Immature natural killer cell (primary cell): Measurements from ENCODE around the gene ATG16L2. TPM values are rescaled to one million over a fixed set of nuclear protein-coding genes. Genes with fewer than 3 reads are reported as not detected.

ENCODE experiments used
- DNase-seq, 3 donors: peaks; one replicate each; pipeline ENCODE4 v3.0.0; 2022; ENCODE audit warnings: mixed read lengths in 1 of 3
- H3K27ac Mint-ChIP-seq, 6 donors: one replicate each; pipeline ENCODE4 v1.8.0; 2020; ENCODE audit warnings: mixed read lengths in 6 of 6, mild to moderate bottlenecking in 5 of 6, inconsistent platforms in 4 of 6, moderate library complexity in 3 of 6
- H3K27me3 Mint-ChIP-seq, 3 donors: one replicate each; pipeline ENCODE4 v1.8.0; 2020 to 2021; ENCODE audit warnings: low read depth in 3 of 3, mild to moderate bottlenecking in 3 of 3, mixed read lengths in 3 of 3, moderate library complexity in 3 of 3, inconsistent platforms in 1 of 3
- H3K36me3 Mint-ChIP-seq, 3 donors: one replicate each; pipeline ENCODE4 v1.8.0; 2020; ENCODE audit warnings: mixed read lengths in 3 of 3, inconsistent platforms in 2 of 3, mild to moderate bottlenecking in 2 of 3
- H3K4me1 Mint-ChIP-seq, 2 donors: one replicate each; pipeline ENCODE4 v1.8.0; 2020; ENCODE audit warnings: inconsistent platforms in 2 of 2, mild to moderate bottlenecking in 2 of 2, mixed read lengths in 2 of 2, moderate library complexity in 1 of 2
- H3K4me3 Mint-ChIP-seq, 5 donors: one replicate each; pipeline ENCODE4 v1.8.0; 2020; ENCODE audit warnings: mild to moderate bottlenecking in 5 of 5, mixed read lengths in 5 of 5, inconsistent platforms in 3 of 5, moderate library complexity in 3 of 5
- H3K9me3 Mint-ChIP-seq, 6 donors: one replicate each; pipeline ENCODE4 v1.8.0; 2020; ENCODE audit warnings: mild to moderate bottlenecking in 6 of 6, mixed read lengths in 6 of 6, inconsistent platforms in 4 of 6, moderate library complexity in 3 of 6
- polyA plus RNA-seq, 3 donors: library from polyadenylated mRNA; unstranded; fragments of 300-500 nt; fragmentation: Illumina TruSeq; gene quantifications; one replicate each; pipeline ENCODE4 v1.2.3, GENCODE V29; 2021

ATG16L2 gene
- polyA plus RNA-seq, 3 donors from 2014 or later = 11.4 to 24.6 (median 18.7) TPM

DNA sequence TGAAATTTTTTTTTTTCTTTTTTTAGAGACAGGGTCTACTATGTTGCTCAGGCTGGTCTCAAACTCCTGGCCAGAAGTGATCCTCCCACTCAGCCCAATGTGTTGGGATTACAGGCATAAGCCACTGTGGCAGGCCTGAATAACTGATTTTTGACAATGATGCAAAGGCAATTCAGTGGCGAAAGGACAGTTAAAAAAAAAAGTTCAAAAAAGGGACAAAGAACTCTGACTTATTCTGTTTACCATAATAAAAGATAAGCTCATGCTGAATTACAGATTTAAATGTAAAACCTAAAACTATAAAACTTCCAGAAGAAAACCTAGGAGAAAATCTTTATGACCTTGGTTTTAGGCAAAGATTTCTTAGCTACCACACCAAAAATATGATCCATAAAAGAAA is 48.9 kb downstream of the ATG16L2 start:
- Mint-ChIP-seq H3K27ac (no peak overlapping the region), H3K36me3 (peaks cover 0 to 28% (median 8%) of the 10 kb centered on the region in 3 donors), H3K9me3 (no peaks in the 10 kb centered on the region), H3K27me3 (no peaks in the 10 kb centered on the region), H3K4me1 (no peaks in the 10 kb centered on the region), H3K4me3 (no peak overlapping the region)
- no peak for DNase-seq

DNA sequence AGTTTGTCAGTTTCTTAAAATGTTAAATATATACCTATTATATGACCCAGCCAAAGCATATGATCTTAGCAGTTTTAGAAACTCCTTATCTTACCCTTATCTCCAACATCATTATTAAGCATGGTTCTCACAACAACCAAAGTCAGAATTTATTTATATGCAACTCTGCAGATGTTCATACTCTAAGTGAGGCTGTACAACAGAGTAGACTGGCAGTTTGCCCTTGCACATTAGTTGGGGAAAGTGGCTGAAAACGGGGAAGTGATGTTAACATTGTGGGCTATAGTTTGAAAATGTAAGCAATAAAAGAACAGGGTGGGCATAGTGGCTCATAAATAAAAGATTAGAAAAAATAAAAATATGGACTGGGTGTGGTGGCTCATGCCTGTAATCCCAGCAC is 49.7 kb downstream of the ATG16L2 start:
- H3K4me3 Mint-ChIP-seq = no peak overlapping the region
- H3K4me1 Mint-ChIP-seq = no peaks in the 10 kb centered on the region
- H3K27ac Mint-ChIP-seq = peak overlapping the region in 1 of 6 donors; percentile 7
- H3K9me3 Mint-ChIP-seq = no peaks in the 10 kb centered on the region
- H3K36me3 Mint-ChIP-seq = peaks cover 0 to 21% (median 8%) of the 10 kb centered on the region in 3 donors
- no peak for DNase-seq
- no peaks in the 10 kb centered on the region for H3K27me3 Mint-ChIP-seq

DNA sequence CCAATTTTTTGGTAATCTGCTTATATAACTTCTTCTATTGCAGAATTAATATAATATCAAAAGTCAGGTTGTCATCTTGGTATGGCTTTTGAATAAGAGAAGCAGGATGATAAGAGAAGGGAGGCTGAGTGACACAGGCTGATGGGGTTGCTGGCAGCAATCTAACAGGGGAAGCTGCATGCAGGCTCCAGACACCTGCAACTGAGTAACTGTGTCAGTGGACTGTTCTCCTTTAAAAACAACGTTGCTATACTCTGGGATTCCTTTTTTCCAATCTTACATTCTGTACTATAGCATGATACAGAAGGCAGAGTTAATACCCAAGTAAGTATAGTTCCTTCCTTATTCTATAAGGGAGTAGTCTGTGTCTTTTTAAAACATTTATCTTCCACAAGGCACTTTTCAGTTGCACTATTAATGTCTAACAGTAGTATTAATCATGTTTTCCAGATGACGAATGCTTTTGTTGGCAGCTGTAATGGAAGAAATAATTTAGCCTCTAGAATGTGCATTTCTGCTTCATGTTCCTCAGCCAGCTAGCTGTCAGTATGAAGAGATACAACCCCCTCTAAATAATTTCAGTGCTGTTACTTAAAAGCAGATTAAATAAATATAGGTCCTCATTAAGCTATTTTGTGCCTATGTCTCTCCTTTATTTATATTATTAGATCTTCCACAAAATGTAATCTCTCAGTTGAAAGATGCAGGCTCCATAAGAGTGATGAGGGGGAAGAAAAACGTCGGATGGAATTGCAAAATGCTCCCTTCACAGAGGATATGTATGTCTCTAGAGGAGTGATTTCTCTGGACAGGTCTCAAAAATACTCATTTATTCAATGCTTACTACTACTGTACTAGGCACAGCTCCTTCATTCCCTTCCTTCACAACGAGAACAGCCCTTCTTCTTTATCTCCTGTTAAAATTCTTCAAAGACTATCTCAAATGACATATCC is 50.8 kb downstream of the ATG16L2 start:
- H3K4me3 Mint-ChIP-seq = no peak overlapping the region
- DNase-seq = no peak
- no peaks in the 10 kb centered on the region for H3K27me3 Mint-ChIP-seq
- no peaks in the 10 kb centered on the region for H3K9me3 Mint-ChIP-seq
- H3K4me1 Mint-ChIP-seq = no peaks in the 10 kb centered on the region
- peaks cover 0 to 20% (median 8%) of the 10 kb centered on the region in 3 donors for H3K36me3 Mint-ChIP-seq
- H3K27ac Mint-ChIP-seq = peak overlapping the region in 2 of 6 donors; percentile 5 to 29

DNA sequence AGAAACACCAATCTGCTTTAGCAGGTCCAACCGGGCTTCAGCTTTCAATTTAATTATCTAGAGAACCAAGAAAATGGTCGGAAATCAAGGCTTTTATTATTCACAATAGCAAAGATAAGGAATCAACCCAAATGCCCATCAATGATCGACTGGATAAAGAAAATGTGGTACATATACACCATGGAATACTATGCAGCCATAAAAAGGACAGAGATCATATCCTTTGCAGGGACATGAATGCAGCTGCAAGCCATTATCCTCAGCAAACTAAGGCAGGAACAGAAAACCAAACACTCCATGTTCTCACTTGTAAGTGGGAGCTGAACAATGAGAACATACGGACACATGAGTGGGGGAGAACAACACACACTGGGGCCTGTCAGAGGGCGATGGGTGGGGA is 53.8 kb downstream of the ATG16L2 start:
- Mint-ChIP-seq H3K36me3 (peaks cover 6 to 20% (median 8%) of the 10 kb centered on the region in 3 donors), H3K4me1 (no peaks in the 10 kb centered on the region), H3K9me3 (no peaks in the 10 kb centered on the region), H3K27ac (no peak overlapping the region), H3K27me3 (no peaks in the 10 kb centered on the region), H3K4me3 (no peak overlapping the region)
- no peak for DNase-seq

DNA sequence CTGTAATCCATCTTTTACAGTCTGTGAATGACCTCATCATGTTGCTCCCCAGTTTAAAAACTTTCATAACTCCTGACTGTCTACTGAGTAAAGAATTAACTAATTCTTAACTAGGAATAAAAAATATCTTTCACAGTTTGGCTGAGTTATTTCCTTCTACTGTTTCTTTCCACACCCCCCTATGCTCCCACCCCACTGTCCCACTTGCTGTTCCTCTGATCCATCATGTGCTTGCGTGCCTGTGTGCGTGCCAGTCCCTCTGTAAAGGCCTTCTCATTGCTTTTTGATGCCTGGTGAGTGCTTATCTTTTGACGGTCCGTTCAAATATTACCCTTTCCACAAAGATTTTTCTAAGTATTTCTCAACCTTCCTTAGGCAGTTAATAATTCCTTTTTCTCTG is 55.6 kb downstream of the ATG16L2 start:
- no peaks in the 10 kb centered on the region for H3K27me3 Mint-ChIP-seq
- peaks cover 6 to 20% (median 8%) of the 10 kb centered on the region in 3 donors for H3K36me3 Mint-ChIP-seq
- no peaks in the 10 kb centered on the region for H3K4me1 Mint-ChIP-seq
- no peaks in the 10 kb centered on the region for H3K9me3 Mint-ChIP-seq
- peak overlapping the region in 1 of 6 donors; percentile 9 for H3K27ac Mint-ChIP-seq
- H3K4me3 Mint-ChIP-seq = no peak overlapping the region
- DNase-seq = no peak

DNA sequence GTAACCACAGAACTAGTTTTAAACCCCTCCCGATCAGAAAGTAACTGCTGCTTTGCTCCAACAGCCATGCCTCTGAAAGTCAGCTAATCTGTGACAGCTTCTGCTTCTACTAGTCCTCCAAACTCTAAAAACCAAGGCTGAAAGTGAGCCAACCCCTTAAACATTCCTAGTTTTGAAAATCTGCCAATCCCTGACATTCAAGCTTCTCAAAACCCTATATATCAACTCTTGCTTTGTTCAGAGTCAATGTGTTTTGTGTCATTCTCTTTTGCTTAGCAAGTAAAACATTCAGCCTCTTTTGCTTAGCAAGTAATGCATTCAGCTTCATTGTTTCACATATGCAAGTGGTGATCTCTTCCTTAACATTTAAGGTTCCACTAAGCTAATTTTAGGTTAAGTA is 56.9 kb downstream of the ATG16L2 start:
- H3K4me3 Mint-ChIP-seq = no peak overlapping the region
- peaks cover 6 to 18% (median 8%) of the 10 kb centered on the region in 3 donors for H3K36me3 Mint-ChIP-seq
- H3K27me3 Mint-ChIP-seq = no peaks in the 10 kb centered on the region
- no peak overlapping the region for H3K27ac Mint-ChIP-seq
- no peak for DNase-seq
- H3K9me3 Mint-ChIP-seq = no peaks in the 10 kb centered on the region
- H3K4me1 Mint-ChIP-seq = no peaks in the 10 kb centered on the region

DNA sequence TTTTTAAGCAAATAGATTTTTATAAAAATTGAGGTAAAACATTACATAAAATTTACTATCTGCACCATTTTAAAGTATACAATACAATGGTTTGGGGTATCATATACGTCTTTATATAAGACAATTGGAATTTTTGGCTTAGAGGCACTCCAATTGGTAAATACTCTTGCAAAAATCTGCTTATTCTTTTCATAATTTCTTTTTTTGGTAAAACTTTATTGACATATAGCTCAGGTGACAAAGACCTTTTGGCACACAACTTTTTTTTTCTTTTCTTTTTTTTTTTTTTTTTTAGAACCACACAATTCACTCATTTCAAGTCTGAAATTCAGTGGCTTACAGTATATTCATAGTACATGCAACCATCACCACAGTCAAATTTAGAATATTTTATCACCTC is 57.8 kb downstream of the ATG16L2 start:
- peaks cover 6 to 14% (median 8%) of the 10 kb centered on the region in 3 donors for H3K36me3 Mint-ChIP-seq
- H3K27me3 Mint-ChIP-seq = no peaks in the 10 kb centered on the region
- no peak overlapping the region for H3K4me3 Mint-ChIP-seq
- no peaks in the 10 kb centered on the region for H3K4me1 Mint-ChIP-seq
- H3K27ac Mint-ChIP-seq = no peak overlapping the region
- no peak for DNase-seq
- no peaks in the 10 kb centered on the region for H3K9me3 Mint-ChIP-seq

DNA sequence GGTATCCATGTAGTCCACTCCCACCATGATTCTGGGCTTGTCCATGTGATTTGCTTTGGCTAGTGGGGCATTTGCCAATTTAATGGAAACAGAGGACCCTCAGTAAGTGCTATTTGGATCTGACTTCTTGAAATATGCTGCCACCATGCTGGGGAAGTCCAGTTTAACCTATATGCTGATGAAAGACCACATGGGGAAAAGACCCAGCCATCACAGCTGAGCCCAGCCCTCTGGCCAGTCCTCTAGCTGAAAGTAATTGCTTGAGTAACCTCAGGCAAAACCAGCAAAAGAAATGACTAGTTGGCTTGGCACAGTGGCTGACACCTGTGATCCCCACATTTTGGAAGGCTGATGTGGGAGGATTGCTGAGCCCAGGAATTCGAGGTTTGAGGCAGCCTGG is 61.5 kb downstream of the ATG16L2 start:
- H3K9me3 Mint-ChIP-seq = peaks cover 0 to 4% (median 0%) of the 10 kb centered on the region in 6 donors
- H3K4me1 Mint-ChIP-seq = no peaks in the 10 kb centered on the region

DNA sequence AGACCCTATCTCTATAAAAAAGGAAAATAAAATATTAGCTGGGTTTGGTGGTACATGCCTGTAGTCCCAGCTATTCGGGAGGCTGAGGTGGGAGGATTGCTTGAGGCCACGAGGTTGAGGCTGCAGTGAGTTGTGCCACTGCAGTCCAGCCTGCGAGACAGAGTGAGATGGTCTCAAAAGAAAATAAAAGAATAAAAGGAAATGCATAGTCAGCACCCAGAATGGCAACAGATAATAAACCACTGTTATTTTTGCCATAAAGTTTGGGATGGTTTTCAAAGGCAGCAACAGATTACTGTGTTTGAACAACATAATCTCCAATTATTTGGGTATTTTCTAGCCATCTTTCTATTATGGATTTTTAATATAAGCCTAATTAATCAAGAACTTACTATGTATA is 61.9 kb downstream of the ATG16L2 start:
- no peak for DNase-seq
- H3K27ac Mint-ChIP-seq = no peak overlapping the region
- H3K36me3 Mint-ChIP-seq = peaks cover 15 to 21% (median 20%) of the 10 kb centered on the region in 3 donors
- no peaks in the 10 kb centered on the region for H3K4me1 Mint-ChIP-seq
- H3K27me3 Mint-ChIP-seq = peaks cover 0 to 2% (median under 1%) of the 10 kb centered on the region in 3 donors
- H3K9me3 Mint-ChIP-seq = peaks cover 0 to 4% (median 0%) of the 10 kb centered on the region in 6 donors
- no peak overlapping the region for H3K4me3 Mint-ChIP-seq

More for the DNA sequence above, 61.5 kb downstream of the ATG16L2 start:
- DNase-seq = no peak
- Mint-ChIP-seq H3K36me3 (peaks cover 13 to 20% (median 16%) of the 10 kb centered on the region in 3 donors), H3K27me3 (peaks cover 0 to 2% (median 0%) of the 10 kb centered on the region in 3 donors), H3K4me3 (no peak overlapping the region), H3K27ac (no peak overlapping the region)

Other genes starting within 250 kb of the ATG16L2 start
- gene PDE2A, start 140.0 kb upstream of the ATG16L2 start, polyA plus RNA-seq = not detected
- 10 to 100 TPM in 2 of 3 donors, 1 to 10 TPM in 1; 4.7 to 34.6 (median 16.4) TPM for gene ARAP1, start 62.0 kb upstream of the ATG16L2 start, polyA plus RNA-seq
- gene STARD10, start 20.4 kb upstream of the ATG16L2 start, polyA plus RNA-seq = 10 to 100 TPM; 26.3 to 50.1 (median 35.6) TPM